KMS-11 (cell line): ENCODE measurements around the gene RBM10.

ENCODE experiments used
- H2AFZ ChIP-seq: fragments of 200-600 bp; sonication (generic); 2 replicates; pipeline ENCODE4 v1.6.1; 2016; ENCODE audit warnings: antibody characterized with exemption, mixed run types, low read depth
- H3K27ac ChIP-seq: fragments of 200-600 bp; sonication (generic); 2 replicates; pipeline ENCODE4 v1.6.1; 2016; ENCODE audit warnings: mild to moderate bottlenecking, mixed run types
- H3K27me3 ChIP-seq: fragments of 200-600 bp; sonication (generic); 2 replicates; pipeline ENCODE4 v1.6.1; 2017; ENCODE audit warnings: mild to moderate bottlenecking, low read depth, mixed run types, moderate library complexity; ENCODE audit not compliant: insufficient read depth
- H3K36me3 ChIP-seq: fragments of 200-600 bp; sonication (generic); 2 replicates; pipeline ENCODE4 v1.6.1; 2017; ENCODE audit warnings: mild to moderate bottlenecking, mixed run types; ENCODE audit not compliant: insufficient read depth
- H3K4me1 ChIP-seq: fragments of 200-600 bp; sonication (generic); 2 replicates; pipeline ENCODE4 v1.6.1; 2016; ENCODE audit warnings: mild to moderate bottlenecking, low read depth, mixed run types; ENCODE audit not compliant: poor library complexity, severe bottlenecking
- H3K4me2 ChIP-seq: fragments of 200-600 bp; sonication (generic); 2 replicates; pipeline ENCODE4 v1.7.0; 2016; ENCODE audit warnings: mild to moderate bottlenecking, mixed run types
- H3K4me3 ChIP-seq: fragments of 200-600 bp; sonication (generic); IDR thresholded peaks from 2 replicates; pipeline ENCODE4 v1.6.1; 2017; ENCODE audit warnings: low read depth, low read length, mixed read lengths; ENCODE audit not compliant: insufficient read depth
- H3K79me2 ChIP-seq: fragments of 200-600 bp; sonication (generic); 2 replicates; pipeline ENCODE4 v1.6.1; 2016; ENCODE audit warnings: low read depth, mixed run types; ENCODE audit not compliant: insufficient read depth
- H3K9ac ChIP-seq: fragments of 200-600 bp; sonication (generic); 2 replicates; pipeline ENCODE4 v1.6.1; 2016; ENCODE audit warnings: mild to moderate bottlenecking, mixed run types
- H4K20me1 ChIP-seq: fragments of 200-600 bp; sonication (generic); 2 replicates; pipeline ENCODE4 v1.6.1; 2016; ENCODE audit warnings: mild to moderate bottlenecking, mixed run types; ENCODE audit not compliant: insufficient read depth
- CTCF ChIP-seq: fragments of 200-600 bp; sonication (generic); conservative IDR thresholded peaks from 2 replicates; pipeline ENCODE4 v1.6.1; 2017; ENCODE audit warnings: low read depth, mild to moderate bottlenecking, antibody characterized with exemption, low read length, moderate library complexity, mixed read lengths

RBM10 gene

GRCh38 chrX:47143894-47144625 is 961 bp upstream of the RBM10 start:
- Histone ChIP-seq H3K36me3 (no peaks in the 10 kb centered on the region), H3K79me2 (peaks cover 54% of the 10 kb centered on the region), H3K4me2 (peak overlapping the region; percentile 96), H3K9ac (peak overlapping the region; percentile 95), H3K27ac (peak overlapping the region; percentile 98), H4K20me1 (no peaks in the 10 kb centered on the region), H3K4me3 (no peak overlapping the region), H3K27me3 (no peaks in the 10 kb centered on the region), H2AFZ (peak overlapping the region; percentile 54), H3K4me1 (peaks cover 15% of the 10 kb centered on the region)
- TF ChIP-seq CTCF, result no peak

- peak overlapping the region; percentile 98 for H3K27ac ChIP-seq
- no peaks in the 10 kb centered on the region for H4K20me1 ChIP-seq
- TF ChIP-seq CTCF, result no peak
- peaks cover 15% of the 10 kb centered on the region for H3K4me1 ChIP-seq
- no peaks in the 10 kb centered on the region for H3K27me3 ChIP-seq
- H3K4me3 ChIP-seq, result no peak overlapping the region
- peak overlapping the region; percentile 57 for H2AFZ ChIP-seq
- peak overlapping the region; percentile 76 for H3K4me2 ChIP-seq
- H3K36me3 ChIP-seq, result no peaks in the 10 kb centered on the region
- peaks cover 69% of the 10 kb centered on the region for H3K79me2 ChIP-seq
- peak overlapping the region; percentile 95 for H3K9ac ChIP-seq
These were observed 537 bp downstream of the RBM10 start for GRCh38 chrX:47145395-47146120.

- H4K20me1 ChIP-seq, result no peaks in the 10 kb centered on the region
- H3K9ac ChIP-seq, result peak overlapping the region; percentile 95; the same call in 1 of the 2 replicates
- peak overlapping the region; percentile 76 for H3K4me2 ChIP-seq
- peak overlapping the region; percentile 98; the same call in 1 of the 2 replicates for H3K27ac ChIP-seq
- no peak overlapping the region for H2AFZ ChIP-seq
- no peak for TF ChIP-seq CTCF
- no peaks in the 10 kb centered on the region for H3K27me3 ChIP-seq
- no peaks in the 10 kb centered on the region for H3K36me3 ChIP-seq
- H3K79me2 ChIP-seq, result peaks cover 76% of the 10 kb centered on the region
- H3K4me3 ChIP-seq, result no peak overlapping the region
- H3K4me1 ChIP-seq, result peaks cover 15% of the 10 kb centered on the region
These were observed 1.3 kb downstream of the RBM10 start for GRCh38 chrX:47146121-47146935.
